Measurements from ENCODE around the gene SNX15. TPM values are rescaled to one million over a fixed set of nuclear protein-coding genes. Genes with fewer than 3 reads are reported as not detected.
A peak's percentile ranks its signal among the peaks of the same experiment; 100 is the strongest.
"Not testable (repeated sequence)": the region's sequence is repeated elsewhere in the genome, so short reads cannot be mapped to it uniquely, and the experiment has no call there.

SNX15 gene, protein sequence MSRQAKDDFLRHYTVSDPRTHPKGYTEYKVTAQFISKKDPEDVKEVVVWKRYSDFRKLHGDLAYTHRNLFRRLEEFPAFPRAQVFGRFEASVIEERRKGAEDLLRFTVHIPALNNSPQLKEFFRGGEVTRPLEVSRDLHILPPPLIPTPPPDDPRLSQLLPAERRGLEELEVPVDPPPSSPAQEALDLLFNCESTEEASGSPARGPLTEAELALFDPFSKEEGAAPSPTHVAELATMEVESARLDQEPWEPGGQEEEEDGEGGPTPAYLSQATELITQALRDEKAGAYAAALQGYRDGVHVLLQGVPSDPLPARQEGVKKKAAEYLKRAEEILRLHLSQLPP
- 18.3 TPM for total RNA-seq
- long read RNA-seq, transcript SNX15-202 (8 exons, 1,939 nt): major isoform, 7 of 13 reads
- long read RNA-seq, partial matches to known transcripts: 5 of 13 reads
- long read RNA-seq, other reads (novel, unspliced or antisense): 0 of 13 reads

GRCh38 chr11:65027213-65028067 is at the start of gene SNX15:
TSS of gene SNX15 (plus strand) at chr11:65027439. CDS start at chr11:65027538, 99 bp downstream.
- ATAC-seq (peak; percentile 98), DNase-seq (ENCODE audit: missing footprints) (peak; percentile 95)
- intact Hi-C loops (cut with DNase I): loop anchor here (2.0 to 5.0 kb wide), 3 partner anchors 13 to 105 kb away; partner anchors contain the start of genes CDCA5, PPP2R5B, SAC3D1 and ZFPL1

GRCh38 chr11:64983339-64983738 is 43.9 kb upstream of the SNX15 start:
- ATAC-seq; intact Hi-C loops (cut with DNase I): not testable (repeated sequence)

DNA sequence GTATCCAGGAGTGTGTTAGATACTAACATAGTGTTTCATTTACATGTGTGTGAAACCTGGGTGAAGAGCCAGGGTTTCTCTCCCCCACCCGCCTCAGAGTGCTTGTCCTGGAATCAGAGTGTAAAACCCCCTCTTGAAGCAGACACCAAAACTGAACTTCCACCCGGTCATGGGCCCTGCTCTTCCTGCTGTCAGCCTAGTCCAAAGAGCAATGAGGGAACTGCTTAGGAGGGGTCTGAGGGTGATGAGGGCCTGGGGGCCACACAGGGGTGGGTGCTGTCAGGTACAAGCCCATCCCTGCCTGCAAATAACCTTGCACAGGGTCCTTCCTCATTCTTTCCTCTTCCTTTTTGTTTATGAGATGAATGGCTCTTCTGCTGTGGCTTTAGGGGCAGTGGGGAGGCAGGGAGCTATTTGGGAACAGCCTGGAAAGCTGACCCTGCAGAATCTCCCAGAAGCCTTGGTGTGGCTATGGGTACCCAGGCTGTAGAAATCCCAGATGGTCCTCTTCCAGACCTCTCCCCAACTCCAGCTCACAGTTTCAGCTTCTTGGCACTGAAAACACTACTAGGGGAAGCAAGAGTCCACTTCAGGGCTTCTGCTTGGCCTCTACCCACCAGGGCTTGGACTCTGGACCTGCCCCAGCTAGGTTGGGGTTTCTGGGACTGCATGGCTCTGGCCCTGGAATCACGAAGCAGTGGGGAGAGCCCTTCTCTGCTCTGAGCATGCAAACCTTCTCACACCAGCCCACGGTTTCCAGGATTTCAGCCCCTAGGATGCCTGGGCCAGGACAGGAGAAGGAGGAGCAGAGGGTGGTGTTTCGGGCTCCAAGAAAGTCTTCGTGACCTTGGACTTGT is 39.0 kb upstream of the SNX15 start:
- ATAC-seq (no peak), DNase-seq (ENCODE audit: missing footprints) (no peak)
- intact Hi-C loops (cut with DNase I): no loop called here

More at GRCh38 chr11:64983339-64983738, 43.9 kb upstream of the SNX15 start:
- DNase-seq (ENCODE audit: missing footprints): not testable (repeated sequence)

DNA sequence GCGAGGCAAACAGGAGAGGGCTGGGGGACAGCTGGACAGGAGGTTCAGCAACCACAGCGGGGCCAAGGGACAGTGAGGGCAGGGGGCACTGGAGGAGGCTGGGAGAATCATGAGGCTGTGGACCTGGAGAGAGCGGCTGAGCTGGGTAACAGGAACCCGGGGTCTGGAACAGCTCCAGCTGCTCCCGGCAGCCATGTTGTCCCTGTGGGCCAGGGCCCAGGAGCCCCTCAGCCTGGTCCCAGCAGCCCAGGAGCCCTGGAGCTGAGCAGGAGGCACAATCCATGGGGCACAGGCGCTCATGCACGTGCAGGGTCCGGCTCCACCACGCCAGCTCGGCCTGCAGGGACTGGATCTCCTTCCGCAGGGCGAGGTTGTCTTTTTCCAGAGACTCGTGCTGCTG is 37.8 kb upstream of the SNX15 start:
- ATAC-seq (no peak), DNase-seq (ENCODE audit: missing footprints) (no peak)
- intact Hi-C loops (cut with DNase I): no loop called here

GRCh38 chr11:64990222-64990923 is 36.9 kb upstream of the SNX15 start:
- ATAC-seq: peak; percentile 77
- intact Hi-C loops (cut with DNase I): no loop called here
- peak; percentile 79 for DNase-seq (ENCODE audit: missing footprints)

DNA sequence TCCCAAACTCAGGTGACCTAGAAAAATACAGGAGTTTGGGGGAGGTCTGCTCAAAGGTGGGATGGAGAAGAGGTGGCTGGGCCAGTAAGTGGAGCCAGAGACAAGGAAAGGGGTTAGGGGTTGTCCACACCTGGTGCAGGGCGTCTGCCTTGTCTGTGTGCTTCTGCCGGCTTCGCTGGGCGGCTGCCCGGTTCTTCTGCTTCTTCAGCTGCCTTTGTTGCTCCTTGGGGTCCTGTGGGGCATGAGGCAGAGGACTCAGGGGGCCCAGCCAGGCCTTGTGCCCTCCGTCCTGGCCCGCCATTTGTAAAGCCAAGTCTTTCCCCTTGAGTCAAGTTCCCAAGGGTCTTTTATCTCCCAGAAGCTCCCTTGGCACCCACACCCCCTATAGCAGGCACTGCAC is 32.9 kb upstream of the SNX15 start:
- intact Hi-C loops (cut with DNase I): no loop called here
- DNase-seq (ENCODE audit: missing footprints) (no peak), ATAC-seq (no peak)

- intact Hi-C loops (cut with DNase I): no loop called here
- DNase-seq (ENCODE audit: missing footprints) (no peak), ATAC-seq (no peak)
Observed at GRCh38 chr11:64996327-64996709, 30.9 kb upstream of the SNX15 start.

DNA sequence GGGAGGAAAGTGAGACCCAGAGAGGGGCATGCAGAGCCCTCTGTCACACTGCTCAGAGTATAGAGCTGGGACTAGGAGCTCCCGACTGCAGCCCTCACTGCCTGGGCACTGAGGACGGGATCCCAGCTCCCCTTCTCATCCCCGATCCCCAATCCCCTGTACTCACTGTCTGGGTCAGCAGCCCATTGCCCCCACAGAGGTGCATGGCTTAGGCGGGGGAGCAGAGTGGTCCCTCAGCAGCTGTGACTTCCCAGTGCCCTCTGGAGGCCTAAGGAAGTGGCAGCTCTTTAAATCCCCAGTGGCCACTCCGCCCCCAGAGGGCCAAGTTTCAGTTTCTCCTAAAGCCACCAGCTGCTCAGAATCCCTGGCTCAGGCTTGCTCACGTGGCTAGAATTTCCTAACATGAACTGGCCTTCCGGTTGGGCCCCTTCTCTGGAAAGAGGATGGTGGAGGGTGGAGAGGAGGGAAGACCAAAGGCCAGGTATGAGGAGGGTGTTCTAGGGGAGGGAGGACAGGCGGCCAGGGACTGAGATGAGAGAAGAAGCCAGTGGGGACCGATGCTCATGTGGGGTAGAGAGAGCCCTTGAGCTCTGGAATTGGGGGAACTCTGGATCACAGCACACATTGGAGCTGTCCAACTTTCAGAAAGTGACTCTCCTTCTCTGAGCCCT is 30.4 kb upstream of the SNX15 start, which contains the start of gene BATF2:
Gene BATF2, minus strand, starts transcription at position 262 of the 671 bp plus-strand sequence. Its CDS starts 57 bp downstream, at position 205.
- DNase-seq (ENCODE audit: missing footprints) (peak; percentile 88), ATAC-seq (peak; percentile 81)
- intact Hi-C loops (cut with DNase I): no loop called here

DNA sequence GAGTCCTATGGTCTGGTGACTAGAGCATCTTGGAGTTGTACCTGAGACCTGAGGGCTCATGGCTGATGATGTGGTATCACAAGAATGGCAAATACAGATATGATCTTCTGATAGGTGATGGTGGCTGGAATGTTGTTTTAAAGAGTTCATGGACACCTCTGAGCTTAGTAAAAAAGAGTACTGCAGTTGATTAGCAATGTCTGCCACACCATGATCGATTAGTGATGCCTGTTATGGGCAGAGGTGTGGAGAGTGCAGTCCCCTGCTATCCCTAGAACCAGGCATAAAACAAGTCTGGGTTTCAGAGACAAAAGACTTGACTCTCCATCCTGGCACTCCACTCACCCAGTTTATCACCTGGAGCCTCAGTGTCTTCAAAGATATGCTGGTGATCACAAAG is 29.1 kb upstream of the SNX15 start:
- ATAC-seq: no peak
- intact Hi-C loops (cut with DNase I): no loop called here
- DNase-seq (ENCODE audit: missing footprints): no peak

DNA sequence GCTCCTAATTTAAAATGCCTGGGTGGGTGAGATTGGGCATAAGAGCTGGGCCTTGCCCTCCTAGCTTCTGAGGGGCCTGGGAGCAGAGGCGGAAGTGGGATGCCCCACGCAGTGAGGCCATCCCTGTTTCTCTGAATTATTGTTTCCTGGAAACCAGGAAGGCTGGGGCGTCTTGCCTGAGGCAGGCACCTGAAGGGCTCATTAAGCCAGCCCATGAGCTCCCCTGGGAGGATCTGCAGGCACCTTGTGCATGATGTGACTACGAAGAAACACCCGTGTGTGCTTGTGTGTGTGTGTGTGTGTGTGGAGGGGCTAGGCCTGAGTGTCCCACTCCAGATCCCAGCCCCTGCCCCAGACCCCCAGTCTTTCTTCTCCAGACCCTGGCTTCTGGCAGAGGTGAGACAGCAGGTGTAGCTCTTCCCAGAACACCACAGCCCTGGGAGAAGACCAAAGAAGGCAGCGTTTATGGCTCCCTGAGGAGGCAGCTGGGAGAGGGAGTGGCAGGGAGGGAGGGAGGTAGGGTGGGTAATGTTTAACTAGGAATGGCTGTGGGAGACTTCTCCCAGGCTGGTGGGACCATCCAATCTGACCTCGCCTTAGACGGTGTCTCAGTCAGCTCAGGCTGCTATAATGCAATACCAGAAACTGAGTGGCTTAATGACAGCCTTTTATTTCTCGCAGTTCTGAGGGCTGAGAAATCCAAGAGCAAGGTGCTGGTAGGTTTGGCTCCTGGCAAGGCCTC is 28.4 kb upstream of the SNX15 start:
- DNase-seq (ENCODE audit: missing footprints): no peak
- intact Hi-C loops (cut with DNase I): no loop called here
- no peak for ATAC-seq

GRCh38 chr11:64999478-64999877 is 27.8 kb upstream of the SNX15 start:
- intact Hi-C loops (cut with DNase I): no loop called here
- ATAC-seq: no peak

DNA sequence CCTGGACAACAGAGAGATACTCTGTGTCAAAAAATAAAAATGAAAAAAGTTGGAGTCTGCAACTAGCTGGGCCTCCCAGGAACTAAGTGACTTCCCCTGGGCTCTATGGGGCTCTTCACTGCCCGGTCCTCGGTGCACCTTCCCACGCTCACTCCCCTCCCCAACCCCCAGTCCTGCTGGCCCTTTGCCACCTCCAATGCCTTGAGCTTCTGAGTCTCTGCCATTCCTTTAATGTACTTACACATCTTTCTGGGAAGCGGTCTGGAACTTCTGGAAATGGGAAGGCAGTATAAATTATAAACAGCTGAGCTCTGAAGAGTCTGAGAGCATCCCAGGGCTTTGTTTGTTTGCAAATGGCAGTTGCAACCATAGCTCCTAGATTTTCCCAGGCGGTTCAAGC is 24.5 kb upstream of the SNX15 start:
- intact Hi-C loops (cut with DNase I): no loop called here
- ATAC-seq (no peak), DNase-seq (ENCODE audit: missing footprints) (no peak)

More at GRCh38 chr11:64999478-64999877, 27.8 kb upstream of the SNX15 start:
- DNase-seq (ENCODE audit: missing footprints): no peak

- intact Hi-C loops (cut with DNase I): no loop called here
Observed at GRCh38 chr11:65003282-65003681, 24.0 kb upstream of the SNX15 start.

DNA sequence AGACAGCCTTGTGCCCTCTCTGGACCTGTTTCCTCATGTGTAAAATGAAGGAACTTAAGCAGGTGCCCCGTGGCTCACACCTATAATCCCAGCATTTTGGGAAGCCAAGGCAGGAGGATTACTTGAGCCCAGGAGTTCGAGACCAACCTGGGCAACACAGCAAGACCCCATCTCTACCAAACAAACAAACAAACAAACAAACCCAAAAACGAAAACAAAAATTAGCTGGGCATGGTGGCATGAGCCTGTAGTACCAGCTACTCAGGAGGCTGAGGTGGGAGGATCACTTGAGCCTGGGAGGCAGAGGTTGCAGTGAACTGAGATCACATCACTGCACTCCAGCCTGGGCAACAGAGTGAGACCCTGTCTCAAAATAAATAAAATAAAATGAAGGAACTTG is 23.3 kb upstream of the SNX15 start:
- DNase-seq (ENCODE audit: missing footprints); ATAC-seq; intact Hi-C loops (cut with DNase I): not testable (repeated sequence)

More at GRCh38 chr11:65003282-65003681, 24.0 kb upstream of the SNX15 start:
- ATAC-seq (no peak), DNase-seq (ENCODE audit: missing footprints) (no peak)

GRCh38 chr11:65008016-65008415 is 19.2 kb upstream of the SNX15 start:
- ATAC-seq: no peak
- no peak for DNase-seq (ENCODE audit: missing footprints)

GRCh38 chr11:65008873-65009272 is 18.4 kb upstream of the SNX15 start:
- intact Hi-C loops (cut with DNase I): no loop called here
- ATAC-seq (no peak), DNase-seq (ENCODE audit: missing footprints) (no peak)

More at GRCh38 chr11:65008016-65008415, 19.2 kb upstream of the SNX15 start:
- intact Hi-C loops (cut with DNase I): no loop called here
